ENCODE measurements around the gene KNG1.
"Not testable (repeated sequence)": the region's sequence is repeated elsewhere in the genome, so short reads cannot be mapped to it uniquely, and the experiment has no call there.

Gene KNG1

GRCh38 chr3:186708983-186709679 is 8.0 kb upstream of the KNG1 start:
- TF ChIP-seq CTCF (IDR thresholded peaks at IDR 0.05; ENCODE audit: low read depth, low read length, missing control alignments), result no peak
- in situ Hi-C loops (cut with HindIII; ENCODE audit: low sequenced_read_pairs), result no loop called here
- no peak for DNase-seq (ENCODE audit: low read depth)
- H3K4me3 ChIP-seq (ENCODE audit: low read depth, low read length), result no peak overlapping the region

- in situ Hi-C loops (cut with HindIII; ENCODE audit: low sequenced_read_pairs); H3K4me3 ChIP-seq (ENCODE audit: low read depth, low read length); DNase-seq (ENCODE audit: low read depth): not testable (repeated sequence)
These were observed 6.5 kb upstream of the KNG1 start for GRCh38 chr3:186710694-186711093.

DNA sequence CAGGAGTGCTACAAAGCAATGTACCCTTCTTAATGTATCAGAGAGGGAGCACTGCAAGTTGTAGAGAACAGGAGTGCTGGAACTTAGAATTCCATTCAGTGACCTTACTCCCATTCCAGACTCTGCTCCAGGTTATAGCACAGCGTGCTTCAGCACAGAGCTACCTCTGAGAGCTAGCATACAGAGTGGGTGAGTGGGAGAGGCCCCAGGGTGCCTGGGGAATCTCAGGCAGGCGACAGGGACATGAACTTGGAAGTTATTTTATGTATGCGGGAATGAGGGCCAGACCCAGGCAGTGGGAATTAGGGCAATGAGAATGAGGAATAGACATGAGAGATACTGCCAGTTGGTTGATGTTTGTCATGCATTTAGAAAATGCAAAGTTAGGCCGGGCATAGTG is 3.7 kb upstream of the KNG1 start:
- in situ Hi-C loops (cut with HindIII; ENCODE audit: low sequenced_read_pairs), result no loop called here
- no peak for DNase-seq (ENCODE audit: low read depth)
- H3K4me3 ChIP-seq (ENCODE audit: low read depth, low read length), result no peak overlapping the region
- no peak for TF ChIP-seq CTCF (IDR thresholded peaks at IDR 0.05; ENCODE audit: low read depth, low read length, missing control alignments)

GRCh38 chr3:186719945-186720739 is 3.0 kb downstream of the KNG1 start:
- TF ChIP-seq CTCF (IDR thresholded peaks at IDR 0.05; ENCODE audit: low read depth, low read length, missing control alignments), result no peak
- DNase-seq (ENCODE audit: low read depth), result no peak
- in situ Hi-C loops (cut with HindIII; ENCODE audit: low sequenced_read_pairs), result no loop called here
- H3K4me3 ChIP-seq (ENCODE audit: low read depth, low read length), result no peak overlapping the region

DNA sequence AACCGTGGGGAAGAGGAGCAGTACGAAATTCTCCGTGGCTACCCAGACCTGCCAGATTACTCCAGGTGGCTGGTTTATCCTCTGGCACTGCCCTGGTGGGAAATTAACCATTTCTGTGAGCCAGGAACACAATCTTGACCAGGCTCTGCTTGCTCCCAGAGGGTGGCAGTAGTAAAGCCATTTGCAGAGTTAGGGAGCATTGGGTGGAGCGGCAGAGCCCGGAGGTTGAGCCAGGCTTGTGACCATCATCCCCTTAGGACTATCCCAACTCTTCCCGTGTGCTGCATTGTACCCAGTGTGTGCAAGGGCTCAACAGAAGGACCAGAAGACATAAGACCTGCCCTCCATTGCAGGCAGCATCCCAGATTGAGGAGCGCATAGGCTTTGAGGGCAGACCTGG is 5.3 kb downstream of the KNG1 start:
- TF ChIP-seq CTCF (IDR thresholded peaks at IDR 0.05; ENCODE audit: low read depth, low read length, missing control alignments), result no peak
- H3K4me3 ChIP-seq (ENCODE audit: low read depth, low read length), result no peak overlapping the region
- in situ Hi-C loops (cut with HindIII; ENCODE audit: low sequenced_read_pairs), result no loop called here
- DNase-seq (ENCODE audit: low read depth), result no peak

DNA sequence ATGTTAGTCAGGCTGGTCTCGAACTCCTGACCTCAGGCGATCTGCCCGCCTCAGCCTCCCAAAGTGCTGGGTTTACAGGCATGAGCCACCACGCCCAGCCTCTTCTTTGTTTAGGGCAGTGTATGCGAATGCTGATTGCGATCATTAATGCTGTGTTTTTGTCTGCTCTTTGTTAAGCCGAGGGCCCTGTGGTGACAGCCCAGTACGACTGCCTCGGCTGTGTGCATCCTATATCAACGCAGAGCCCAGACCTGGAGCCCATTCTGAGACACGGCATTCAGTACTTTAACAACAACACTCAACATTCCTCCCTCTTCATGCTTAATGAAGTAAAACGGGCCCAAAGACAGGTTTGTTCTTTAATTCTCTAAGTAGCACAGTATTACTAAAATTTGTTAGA is 7.8 kb downstream of the KNG1 start:
- no peak overlapping the region for H3K4me3 ChIP-seq (ENCODE audit: low read depth, low read length)
- no peak for TF ChIP-seq CTCF (IDR thresholded peaks at IDR 0.05; ENCODE audit: low read depth, low read length, missing control alignments)
- in situ Hi-C loops (cut with HindIII; ENCODE audit: low sequenced_read_pairs), result no loop called here
- no peak for DNase-seq (ENCODE audit: low read depth)

DNA sequence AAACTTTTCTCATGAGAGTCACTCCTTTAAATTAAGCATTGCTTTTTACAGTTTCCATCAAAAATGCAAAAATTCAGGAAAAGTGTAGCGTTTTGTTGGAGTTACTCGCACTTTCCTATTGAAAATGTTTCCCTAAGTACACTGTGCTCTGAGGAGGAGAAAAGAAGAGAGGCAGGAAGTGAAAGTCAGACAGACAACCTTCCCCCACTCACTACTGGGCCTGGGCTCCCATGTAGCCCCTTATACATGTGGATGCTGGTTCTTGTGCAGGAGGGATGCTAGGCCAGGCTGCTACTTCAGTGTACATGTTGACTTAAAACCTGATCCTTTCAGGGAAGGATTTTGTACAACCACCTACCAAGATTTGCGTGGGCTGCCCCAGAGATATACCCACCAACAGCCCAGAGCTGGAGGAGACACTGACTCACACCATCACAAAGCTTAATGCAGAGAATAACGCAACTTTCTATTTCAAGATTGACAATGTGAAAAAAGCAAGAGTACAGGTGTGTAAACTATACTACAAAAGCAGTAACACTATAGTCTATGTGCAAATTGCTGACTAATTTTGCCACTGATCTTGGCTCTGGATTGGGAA is 15.1 kb downstream of the KNG1 start:
- in situ Hi-C loops (cut with HindIII; ENCODE audit: low sequenced_read_pairs), result no loop called here
- no peak for TF ChIP-seq CTCF (IDR thresholded peaks at IDR 0.05; ENCODE audit: low read depth, low read length, missing control alignments)
- H3K4me3 ChIP-seq (ENCODE audit: low read depth, low read length), result no peak overlapping the region
- DNase-seq (ENCODE audit: low read depth), result no peak
